Activated CD8-positive, alpha-beta T cell treated with anti-CD3 and anti-CD28 coated beads for 36 hours (primary cell): ENCODE measurements around the gene LAPTM5. TPM values are rescaled to one million over a fixed set of nuclear protein-coding genes. Genes with fewer than 3 reads are reported as not detected.

Experiments
- ATAC-seq: fragments of 200-7000 bp; cut with Tn5 transposase; one replicate; pipeline ENCODE4 v1.10.0; 2021; ENCODE audit warnings: mild to moderate bottlenecking, moderate library complexity
- CTCF ChIA-PET: fragments of 350-600 bp; sonication (Branson Sonifier 250); formaldehyde crosslinking; loops from one replicate; lab custom pipeline; 2021; ENCODE audit warnings: antibody characterized with exemption; lab: Charles Lee
- POLR2A ChIA-PET: fragments of 350-600 bp; sonication (Branson Sonifier 250); formaldehyde crosslinking; loops from one replicate; lab custom pipeline; 2021; ENCODE audit warnings: antibody characterized with exemption; lab: Charles Lee
- DNase-seq: peaks from one replicate; pipeline ENCODE4 v3.0.0-alpha.2; 2020
- H3K27ac Mint-ChIP-seq: one replicate; pipeline ENCODE4 v1.8.0; 2021; ENCODE audit warnings: mild to moderate bottlenecking, mixed read lengths
- H3K27me3 Mint-ChIP-seq: one replicate; pipeline ENCODE4 v1.8.0; 2021; ENCODE audit warnings: mixed read lengths
- H3K36me3 Mint-ChIP-seq: one replicate; pipeline ENCODE4 v1.8.0; 2021; ENCODE audit warnings: low read depth, mixed read lengths
- H3K4me1 Mint-ChIP-seq: one replicate; pipeline ENCODE4 v1.8.0; 2021; ENCODE audit warnings: low read depth, mixed read lengths
- H3K4me3 Mint-ChIP-seq: one replicate; pipeline ENCODE4 v1.8.0; 2021; ENCODE audit warnings: mild to moderate bottlenecking, moderate library complexity, mixed read lengths
- H3K9me3 Mint-ChIP-seq: one replicate; pipeline ENCODE4 v1.8.0; 2021; ENCODE audit warnings: mixed read lengths
- intact Hi-C: fragments of 100-400 bp; cut with micrococcal nuclease; formaldehyde crosslinking; loops from one replicate; pipeline ENCODE4 v1.10.0; 2022
- total RNA-seq, 2 experiments: library from RNA; stranded (reverse); gene quantifications; one replicate each; pipeline ENCODE4 v1.2.3, GENCODE V29; 2021
- TF ChIP-seq, protein P1 (sequence below): fragments of 200-600 bp; IDR thresholded peaks from one replicate; pipeline ENCODE4 v1.8.0; 2022; ENCODE audit warnings: antibody characterized with exemption, mild to moderate bottlenecking

LAPTM5 gene
- total RNA-seq, 2 experiments from 2014 or later: 229 to 237 TPM

DNA sequence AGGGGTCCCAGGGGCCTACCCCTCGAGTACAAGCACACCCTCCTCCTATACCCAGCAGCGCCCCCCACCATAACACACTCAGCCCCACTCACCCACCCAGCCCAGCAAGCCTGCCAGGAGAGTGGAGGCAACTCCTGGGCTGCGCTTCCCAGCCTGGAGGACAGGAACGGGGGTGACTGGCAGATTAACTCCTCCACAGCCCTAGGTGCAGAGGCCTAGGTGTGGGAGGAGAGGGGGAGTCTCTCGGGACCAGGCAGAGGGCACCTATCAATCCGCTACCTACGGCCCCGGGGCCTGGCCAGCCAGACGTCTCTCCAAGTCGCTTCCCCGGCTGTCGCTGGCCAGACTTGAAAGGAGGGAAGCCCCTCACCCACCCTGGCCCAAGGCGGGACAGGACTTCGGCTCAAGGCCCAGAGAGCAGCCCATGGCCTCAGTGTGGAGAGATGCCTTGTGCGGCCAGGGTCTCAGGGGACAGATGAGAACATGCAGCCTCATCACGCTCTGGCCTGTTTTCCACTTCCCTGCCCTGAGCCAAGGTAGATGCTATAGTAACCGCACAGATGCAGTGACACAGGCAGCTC is 59.1 kb downstream of the LAPTM5 start:
- Mint-ChIP-seq H3K9me3 (no peaks in the 10 kb centered on the region), H3K36me3 (no peaks in the 10 kb centered on the region), H3K4me3 (no peak overlapping the region), H3K27me3 (peaks cover 2% of the 10 kb centered on the region), H3K4me1 (no peaks in the 10 kb centered on the region), H3K27ac (no peak overlapping the region)
- TF ChIP-seq, protein P1, sequence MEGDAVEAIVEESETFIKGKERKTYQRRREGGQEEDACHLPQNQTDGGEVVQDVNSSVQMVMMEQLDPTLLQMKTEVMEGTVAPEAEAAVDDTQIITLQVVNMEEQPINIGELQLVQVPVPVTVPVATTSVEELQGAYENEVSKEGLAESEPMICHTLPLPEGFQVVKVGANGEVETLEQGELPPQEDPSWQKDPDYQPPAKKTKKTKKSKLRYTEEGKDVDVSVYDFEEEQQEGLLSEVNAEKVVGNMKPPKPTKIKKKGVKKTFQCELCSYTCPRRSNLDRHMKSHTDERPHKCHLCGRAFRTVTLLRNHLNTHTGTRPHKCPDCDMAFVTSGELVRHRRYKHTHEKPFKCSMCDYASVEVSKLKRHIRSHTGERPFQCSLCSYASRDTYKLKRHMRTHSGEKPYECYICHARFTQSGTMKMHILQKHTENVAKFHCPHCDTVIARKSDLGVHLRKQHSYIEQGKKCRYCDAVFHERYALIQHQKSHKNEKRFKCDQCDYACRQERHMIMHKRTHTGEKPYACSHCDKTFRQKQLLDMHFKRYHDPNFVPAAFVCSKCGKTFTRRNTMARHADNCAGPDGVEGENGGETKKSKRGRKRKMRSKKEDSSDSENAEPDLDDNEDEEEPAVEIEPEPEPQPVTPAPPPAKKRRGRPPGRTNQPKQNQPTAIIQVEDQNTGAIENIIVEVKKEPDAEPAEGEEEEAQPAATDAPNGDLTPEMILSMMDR: no peak
- DNase-seq: no peak
- no peak for ATAC-seq
- ChIA-PET POLR2A (no interaction called here), CTCF (interaction anchor here (1.0 kb wide), 1 partner anchor 103 kb away, joined by 3 read pairs; no protein-coding TSS in a partner anchor)
- intact Hi-C loops: no loop called here

DNA sequence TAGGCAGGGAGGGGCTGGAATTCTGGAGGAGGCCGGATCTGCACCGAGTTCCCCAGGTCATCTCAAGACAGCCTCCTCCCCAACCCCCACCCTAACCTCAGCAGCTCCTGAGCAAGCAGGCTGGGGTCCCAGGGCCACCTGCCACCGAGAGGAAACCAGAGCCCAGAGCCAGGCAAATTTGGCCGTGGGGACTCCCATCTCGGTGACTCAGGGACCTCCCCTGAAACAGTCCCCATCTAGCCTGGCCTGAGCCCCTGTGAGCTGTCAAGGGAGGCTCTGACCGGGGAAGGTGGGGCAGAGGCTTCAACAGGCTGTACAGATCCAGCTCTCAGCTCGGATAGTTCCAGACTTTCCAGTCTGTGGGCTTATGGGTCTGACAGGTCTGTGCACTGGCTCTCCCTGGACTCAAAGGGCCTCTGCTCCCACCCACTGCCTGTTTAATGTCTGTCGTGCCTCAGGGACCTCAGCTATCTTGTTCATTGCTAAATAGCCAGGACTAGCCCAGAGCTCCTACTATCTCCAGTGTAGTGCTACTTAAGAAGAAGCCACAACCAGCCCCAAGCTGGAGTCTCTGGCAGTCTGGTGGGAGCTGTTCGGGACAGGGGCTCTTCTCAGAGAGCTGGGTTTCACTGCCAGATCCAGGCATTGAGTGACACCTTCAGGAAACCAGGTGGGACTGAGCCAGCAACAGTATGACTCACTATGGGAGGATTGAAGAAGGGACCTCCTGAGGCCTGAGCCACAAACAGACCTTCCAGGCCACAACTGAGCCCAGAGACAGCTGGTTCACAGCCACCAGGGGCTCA is 59.8 kb downstream of the LAPTM5 start:
- TF ChIP-seq, protein P1: no peak

DNA sequence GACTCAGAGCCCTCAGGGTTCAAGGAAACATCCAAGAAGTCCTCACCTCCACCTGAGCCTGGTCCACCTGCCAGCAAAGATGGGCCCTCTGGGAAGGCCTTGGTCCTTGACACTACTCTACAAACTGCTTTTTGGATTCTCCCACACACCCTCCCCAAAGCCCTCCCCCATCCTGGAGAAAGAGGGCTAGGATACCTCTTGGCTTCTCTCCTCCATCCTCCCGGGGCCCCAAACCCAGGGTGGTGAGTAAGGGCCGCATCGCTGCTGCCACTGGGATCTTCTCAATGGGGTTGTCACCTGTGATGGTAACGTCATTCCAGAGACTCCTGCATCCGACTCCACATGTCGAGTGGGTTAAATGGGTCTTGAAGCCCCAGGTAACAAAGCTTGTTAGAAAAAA is 60.7 kb downstream of the LAPTM5 start:
- POLR2A ChIA-PET: interaction anchor here (0.7 kb wide), 1 partner anchor 11 kb away, joined by 3 read pairs; no protein-coding TSS in a partner anchor
- intact Hi-C loops: no loop called here
- TF ChIP-seq, protein P1: no peak

More for the DNA sequence above, 59.8 kb downstream of the LAPTM5 start:
- Mint-ChIP-seq H3K27ac (no peak overlapping the region), H3K4me1 (no peaks in the 10 kb centered on the region), H3K9me3 (no peaks in the 10 kb centered on the region), H3K4me3 (no peak overlapping the region), H3K27me3 (peaks cover 2% of the 10 kb centered on the region), H3K36me3 (no peaks in the 10 kb centered on the region)
- ATAC-seq (no peak), DNase-seq (no peak)
- intact Hi-C loops: no loop called here
- ChIA-PET POLR2A (no interaction called here), CTCF (interaction anchor here (0.8 to 1.1 kb wide), 4 partner anchors 82 to 1461 kb away, joined by 3 read pairs; no protein-coding TSS in a partner anchor)

DNA sequence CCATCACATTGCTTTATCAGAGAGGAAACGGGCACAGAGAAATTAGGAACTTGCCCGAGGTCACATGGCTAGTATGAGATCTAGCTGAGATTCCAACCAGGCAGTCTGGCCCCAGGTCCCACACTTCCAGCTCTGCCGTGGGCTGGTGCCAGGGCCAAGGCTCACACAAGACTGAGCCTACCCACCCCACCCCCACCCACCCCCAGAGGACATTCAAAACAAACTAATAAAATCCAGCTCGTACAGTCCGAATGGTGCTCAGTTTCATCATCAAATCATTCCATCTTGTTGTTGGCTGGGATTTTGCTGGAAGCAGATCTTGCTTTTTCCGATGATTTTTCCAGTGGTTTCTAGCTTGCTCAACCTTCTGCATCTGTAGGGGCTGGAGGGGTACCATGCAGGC is 62.1 kb downstream of the LAPTM5 start:
- H3K27me3 Mint-ChIP-seq: peaks cover 2% of the 10 kb centered on the region
- no peaks in the 10 kb centered on the region for H3K36me3 Mint-ChIP-seq
- H3K9me3 Mint-ChIP-seq: no peaks in the 10 kb centered on the region
- POLR2A ChIA-PET: no interaction called here
- CTCF ChIA-PET: no interaction called here
- H3K4me1 Mint-ChIP-seq: no peaks in the 10 kb centered on the region
- intact Hi-C loops: no loop called here
- TF ChIP-seq, protein P1: no peak
- ATAC-seq: no peak
- H3K27ac Mint-ChIP-seq: no peak overlapping the region
- H3K4me3 Mint-ChIP-seq: no peak overlapping the region
- DNase-seq: no peak

More for the DNA sequence above, 60.7 kb downstream of the LAPTM5 start:
- Mint-ChIP-seq H3K4me1 (no peaks in the 10 kb centered on the region), H3K4me3 (no peak overlapping the region), H3K27me3 (peaks cover 2% of the 10 kb centered on the region), H3K27ac (no peak overlapping the region), H3K36me3 (no peaks in the 10 kb centered on the region), H3K9me3 (no peaks in the 10 kb centered on the region)
- CTCF ChIA-PET: interaction anchor here (0.8 to 1.1 kb wide), 3 partner anchors 83 to 1460 kb away, joined by 3 read pairs; no protein-coding TSS in a partner anchor
- ATAC-seq (no peak), DNase-seq (no peak)
